ENCODE results near the gene ZNF280A.

GRCh38 chr22:22548317-22548716, 28.2 kb upstream of the ZNF280A start:
- TF ChIP-seq EZH2 (IDR thresholded peaks at IDR 0.05; ENCODE audit: insufficient read depth, low read length) (no peak), CTCF (IDR thresholded peaks at IDR 0.05; ENCODE audit: insufficient read depth, low read depth, low read length) (no peak)
